Measurements from ENCODE around the gene FGF3.

The FGF3 gene

DNA sequence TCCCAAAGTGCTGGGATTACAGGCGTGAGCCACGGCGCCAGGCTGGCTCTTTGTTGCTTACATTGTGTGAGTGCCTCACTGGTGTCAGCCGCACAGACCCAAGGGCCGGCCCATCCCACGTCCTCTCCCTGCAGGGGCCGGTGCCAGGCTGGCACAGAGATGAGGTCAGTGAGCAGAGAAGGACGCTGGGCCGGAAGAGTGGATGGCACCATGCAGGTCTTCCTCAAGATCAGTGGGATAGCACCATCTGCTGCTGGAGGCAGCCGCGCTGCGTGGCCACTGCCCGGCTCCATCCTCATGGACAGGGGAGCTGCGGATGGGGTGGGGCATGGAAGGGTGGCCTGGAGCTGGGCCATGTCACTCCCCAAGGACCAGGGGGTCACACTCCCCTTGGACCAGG is 22.1 kb downstream of the FGF3 start:
- H3K9me2 ChIP-seq (replicated peaks; ENCODE audit: insufficient read depth, low read length) = no peaks in the 10 kb centered on the region
- no peak overlapping the region for H3K27ac ChIP-seq (ENCODE audit: low read depth, low read length)
- no peaks in the 10 kb centered on the region for H4K20me1 ChIP-seq (ENCODE audit: low read depth, low read length)
- no peaks in the 10 kb centered on the region for H3K79me2 ChIP-seq (ENCODE audit: insufficient read depth, low read length)
- H3K27me3 ChIP-seq (ENCODE audit: low read length) = no peaks in the 10 kb centered on the region
- H3K9ac ChIP-seq (ENCODE audit: low read length) = no peak overlapping the region
- no peaks in the 10 kb centered on the region for H3K36me3 ChIP-seq (ENCODE audit: low read length)
- no peak for TF ChIP-seq EZH2phosphoT487 (conservative IDR thresholded peaks at IDR 0.05; ENCODE audit: low read length)
- TF ChIP-seq, protein P1, sequence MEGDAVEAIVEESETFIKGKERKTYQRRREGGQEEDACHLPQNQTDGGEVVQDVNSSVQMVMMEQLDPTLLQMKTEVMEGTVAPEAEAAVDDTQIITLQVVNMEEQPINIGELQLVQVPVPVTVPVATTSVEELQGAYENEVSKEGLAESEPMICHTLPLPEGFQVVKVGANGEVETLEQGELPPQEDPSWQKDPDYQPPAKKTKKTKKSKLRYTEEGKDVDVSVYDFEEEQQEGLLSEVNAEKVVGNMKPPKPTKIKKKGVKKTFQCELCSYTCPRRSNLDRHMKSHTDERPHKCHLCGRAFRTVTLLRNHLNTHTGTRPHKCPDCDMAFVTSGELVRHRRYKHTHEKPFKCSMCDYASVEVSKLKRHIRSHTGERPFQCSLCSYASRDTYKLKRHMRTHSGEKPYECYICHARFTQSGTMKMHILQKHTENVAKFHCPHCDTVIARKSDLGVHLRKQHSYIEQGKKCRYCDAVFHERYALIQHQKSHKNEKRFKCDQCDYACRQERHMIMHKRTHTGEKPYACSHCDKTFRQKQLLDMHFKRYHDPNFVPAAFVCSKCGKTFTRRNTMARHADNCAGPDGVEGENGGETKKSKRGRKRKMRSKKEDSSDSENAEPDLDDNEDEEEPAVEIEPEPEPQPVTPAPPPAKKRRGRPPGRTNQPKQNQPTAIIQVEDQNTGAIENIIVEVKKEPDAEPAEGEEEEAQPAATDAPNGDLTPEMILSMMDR (IDR thresholded peaks at IDR 0.05; ENCODE audit: insufficient read depth, low read length, poor library complexity, severe bottlenecking) = no peak
- H3K4me2 ChIP-seq (ENCODE audit: low read depth, low read length, poor library complexity, severe bottlenecking) = no peak overlapping the region
- no peaks in the 10 kb centered on the region for H3F3A ChIP-seq (ENCODE audit: insufficient read depth)
- no peaks in the 10 kb centered on the region for H3K9me3 ChIP-seq (ENCODE audit: insufficient read depth, low read length)
- H3K4me3 ChIP-seq (ENCODE audit: insufficient read depth, low read length, poor library complexity, severe bottlenecking) = no peak overlapping the region
- no peak overlapping the region for H2AFZ ChIP-seq (ENCODE audit: low read depth, low read length, severe bottlenecking)

DNA sequence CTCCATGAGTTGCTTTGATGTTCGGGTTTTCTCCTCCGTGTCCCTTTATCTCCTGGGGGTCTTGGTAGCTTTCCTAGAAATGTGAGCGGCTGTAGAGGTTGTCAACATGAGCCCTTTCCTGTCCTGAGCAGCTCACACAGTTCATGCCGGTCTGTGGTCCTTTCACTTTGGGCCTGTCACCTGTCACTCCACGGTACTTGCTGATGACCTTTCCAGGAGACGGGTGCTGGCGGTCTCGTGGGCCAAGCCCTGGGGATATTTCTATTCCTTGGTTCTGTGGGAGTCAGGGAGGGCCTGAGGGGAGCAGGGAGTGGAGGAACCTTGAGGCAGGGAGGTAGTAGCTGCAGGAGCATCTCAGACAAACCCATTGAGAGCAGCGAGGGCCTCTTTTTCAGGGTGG is 23.2 kb downstream of the FGF3 start:
- Histone ChIP-seq H4K20me1 (ENCODE audit: low read depth, low read length) (no peaks in the 10 kb centered on the region), H3K27ac (ENCODE audit: low read depth, low read length) (no peak overlapping the region), H3K9me3 (ENCODE audit: insufficient read depth, low read length) (no peaks in the 10 kb centered on the region), H2AFZ (ENCODE audit: low read depth, low read length, severe bottlenecking) (no peak overlapping the region), H3K4me2 (ENCODE audit: low read depth, low read length, poor library complexity, severe bottlenecking) (no peak overlapping the region), H3K27me3 (ENCODE audit: low read length) (no peaks in the 10 kb centered on the region), H3K36me3 (ENCODE audit: low read length) (no peaks in the 10 kb centered on the region), H3K9me2 (replicated peaks; ENCODE audit: insufficient read depth, low read length) (no peaks in the 10 kb centered on the region), H3K4me3 (ENCODE audit: insufficient read depth, low read length, poor library complexity, severe bottlenecking) (no peak overlapping the region), H3K9ac (ENCODE audit: low read length) (no peak overlapping the region), H3F3A (ENCODE audit: insufficient read depth) (no peaks in the 10 kb centered on the region), H3K79me2 (ENCODE audit: insufficient read depth, low read length) (no peaks in the 10 kb centered on the region)
- no peak for TF ChIP-seq EZH2phosphoT487 (conservative IDR thresholded peaks at IDR 0.05; ENCODE audit: low read length)
- TF ChIP-seq, protein P1 (IDR thresholded peaks at IDR 0.05; ENCODE audit: insufficient read depth, low read length, poor library complexity, severe bottlenecking) = no peak

DNA sequence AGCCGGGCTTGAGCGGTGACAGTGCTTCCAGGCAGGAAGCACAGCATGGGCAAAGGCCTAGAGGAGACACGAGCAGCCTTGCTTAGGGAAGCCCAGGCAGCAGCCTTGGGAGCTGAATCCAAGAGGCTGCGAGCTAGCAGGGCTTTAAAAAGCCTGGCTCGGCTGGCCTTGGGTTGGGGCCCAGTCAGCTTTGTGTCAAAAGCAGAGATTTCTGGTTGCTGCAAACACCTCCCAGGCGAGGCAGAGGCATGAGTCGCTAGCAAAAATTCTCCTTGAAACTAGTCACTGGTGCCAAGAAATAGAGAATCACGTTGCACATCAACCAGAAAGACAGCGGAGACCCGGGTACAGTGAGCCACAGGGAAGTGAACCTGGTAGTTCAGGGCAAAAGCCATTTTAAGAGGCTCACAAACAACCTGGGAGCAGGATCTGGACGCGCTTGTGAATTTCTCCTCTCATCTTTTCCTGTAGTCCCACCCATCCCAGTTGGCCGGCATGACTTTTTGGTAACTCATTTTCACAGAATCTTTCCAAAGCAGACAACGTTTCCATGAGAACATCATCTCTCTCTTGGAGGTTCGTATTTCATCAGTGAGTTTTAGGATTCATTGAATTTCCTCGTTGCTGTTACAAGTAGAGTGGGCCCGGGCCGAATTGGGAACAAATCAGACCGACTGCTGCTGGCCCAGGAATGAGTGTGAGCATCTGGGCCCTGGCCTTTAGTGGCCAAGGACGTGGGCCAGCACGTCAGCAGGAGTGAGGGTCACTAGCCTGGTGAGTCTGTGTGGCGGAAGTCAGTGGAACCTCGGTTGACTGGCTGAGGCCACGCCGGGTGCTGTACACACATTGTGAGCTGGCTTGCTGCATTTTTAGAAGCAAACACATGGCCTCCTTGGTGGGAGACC is 27.7 kb downstream of the FGF3 start:
- no peak overlapping the region for H2AFZ ChIP-seq (ENCODE audit: low read depth, low read length, severe bottlenecking)
- no peak overlapping the region for H3K4me2 ChIP-seq (ENCODE audit: low read depth, low read length, poor library complexity, severe bottlenecking)
- H4K20me1 ChIP-seq (ENCODE audit: low read depth, low read length) = no peaks in the 10 kb centered on the region
- H3K27ac ChIP-seq (ENCODE audit: low read depth, low read length) = no peak overlapping the region
- H3K36me3 ChIP-seq (ENCODE audit: low read length) = no peaks in the 10 kb centered on the region
- H3K27me3 ChIP-seq (ENCODE audit: low read length) = no peaks in the 10 kb centered on the region
- no peaks in the 10 kb centered on the region for H3K79me2 ChIP-seq (ENCODE audit: insufficient read depth, low read length)
- H3K4me3 ChIP-seq (ENCODE audit: insufficient read depth, low read length, poor library complexity, severe bottlenecking) = no peak overlapping the region
- H3K9me2 ChIP-seq (replicated peaks; ENCODE audit: insufficient read depth, low read length) = no peaks in the 10 kb centered on the region
- no peak overlapping the region for H3K9ac ChIP-seq (ENCODE audit: low read length)
- TF ChIP-seq, protein P1 (IDR thresholded peaks at IDR 0.05; ENCODE audit: insufficient read depth, low read length, poor library complexity, severe bottlenecking) = no peak
- TF ChIP-seq EZH2phosphoT487 (conservative IDR thresholded peaks at IDR 0.05; ENCODE audit: low read length) = no peak
- H3F3A ChIP-seq (ENCODE audit: insufficient read depth) = no peaks in the 10 kb centered on the region
- H3K9me3 ChIP-seq (ENCODE audit: insufficient read depth, low read length) = no peaks in the 10 kb centered on the region

Measured in SU-DHL-6 (cell line).